Measurements from ENCODE around the gene IRS4. TPM values are rescaled to one million over a fixed set of nuclear protein-coding genes. Genes with fewer than 3 reads are reported as not detected.

Gene IRS4
- total RNA-seq, result not detected in 2 replicates

DNA sequence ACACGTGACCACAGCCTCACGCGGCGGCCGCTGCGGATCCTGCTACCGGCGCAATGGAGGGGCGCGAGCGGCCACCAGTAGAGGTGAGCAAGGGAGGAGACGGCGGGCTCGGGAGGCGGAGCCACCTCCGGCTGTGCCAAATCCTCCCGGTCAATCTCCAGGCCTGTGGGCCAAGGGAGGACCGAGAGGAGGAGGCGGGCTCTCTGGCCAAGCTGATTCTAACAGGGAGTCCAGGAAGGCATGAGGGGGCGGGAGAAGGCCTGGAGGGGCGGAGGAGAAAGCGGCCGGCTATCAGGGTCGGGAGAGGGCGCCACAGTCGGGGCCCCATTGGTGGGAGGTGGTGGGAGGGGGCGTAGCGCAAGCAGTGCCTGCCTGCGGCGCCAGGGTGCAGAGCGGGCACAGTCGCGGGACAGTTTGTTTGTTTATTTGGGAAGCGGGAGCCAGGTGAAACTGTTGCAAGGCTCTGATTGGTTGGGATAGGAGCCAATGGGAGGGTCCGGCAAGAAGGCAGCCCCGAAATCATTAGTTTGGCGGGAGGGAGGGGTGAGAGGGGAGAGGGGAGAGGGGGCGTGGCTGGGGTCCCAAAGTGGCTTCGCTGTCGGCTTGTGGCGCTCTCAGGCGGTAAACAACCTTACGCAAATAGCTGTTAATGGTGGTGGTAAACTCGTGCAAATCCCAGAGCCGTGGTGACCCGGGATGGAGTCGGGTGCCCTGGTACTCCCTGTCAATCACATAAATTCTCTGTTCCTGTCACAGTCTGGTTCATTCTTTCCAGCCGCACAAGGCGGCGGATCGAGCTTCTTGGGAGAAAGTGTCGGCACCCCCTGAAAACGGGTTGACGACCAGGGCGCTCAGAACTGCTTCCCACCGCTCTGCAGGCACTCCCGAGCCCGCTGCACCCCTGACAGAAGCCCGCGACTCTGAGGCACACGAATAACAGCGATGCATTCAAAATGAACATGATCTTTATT is at the start of gene IRS4:
IRS4 (minus strand) TSS at position 55 of the 971 bp plus-strand sequence.
- TF ChIP-seq, protein P1, sequence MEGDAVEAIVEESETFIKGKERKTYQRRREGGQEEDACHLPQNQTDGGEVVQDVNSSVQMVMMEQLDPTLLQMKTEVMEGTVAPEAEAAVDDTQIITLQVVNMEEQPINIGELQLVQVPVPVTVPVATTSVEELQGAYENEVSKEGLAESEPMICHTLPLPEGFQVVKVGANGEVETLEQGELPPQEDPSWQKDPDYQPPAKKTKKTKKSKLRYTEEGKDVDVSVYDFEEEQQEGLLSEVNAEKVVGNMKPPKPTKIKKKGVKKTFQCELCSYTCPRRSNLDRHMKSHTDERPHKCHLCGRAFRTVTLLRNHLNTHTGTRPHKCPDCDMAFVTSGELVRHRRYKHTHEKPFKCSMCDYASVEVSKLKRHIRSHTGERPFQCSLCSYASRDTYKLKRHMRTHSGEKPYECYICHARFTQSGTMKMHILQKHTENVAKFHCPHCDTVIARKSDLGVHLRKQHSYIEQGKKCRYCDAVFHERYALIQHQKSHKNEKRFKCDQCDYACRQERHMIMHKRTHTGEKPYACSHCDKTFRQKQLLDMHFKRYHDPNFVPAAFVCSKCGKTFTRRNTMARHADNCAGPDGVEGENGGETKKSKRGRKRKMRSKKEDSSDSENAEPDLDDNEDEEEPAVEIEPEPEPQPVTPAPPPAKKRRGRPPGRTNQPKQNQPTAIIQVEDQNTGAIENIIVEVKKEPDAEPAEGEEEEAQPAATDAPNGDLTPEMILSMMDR (conservative IDR thresholded peaks at IDR 0.05; ENCODE audit: low read depth, low read length), result no peak
- no peak for DNase-seq (ENCODE audit: low read depth)

DNA sequence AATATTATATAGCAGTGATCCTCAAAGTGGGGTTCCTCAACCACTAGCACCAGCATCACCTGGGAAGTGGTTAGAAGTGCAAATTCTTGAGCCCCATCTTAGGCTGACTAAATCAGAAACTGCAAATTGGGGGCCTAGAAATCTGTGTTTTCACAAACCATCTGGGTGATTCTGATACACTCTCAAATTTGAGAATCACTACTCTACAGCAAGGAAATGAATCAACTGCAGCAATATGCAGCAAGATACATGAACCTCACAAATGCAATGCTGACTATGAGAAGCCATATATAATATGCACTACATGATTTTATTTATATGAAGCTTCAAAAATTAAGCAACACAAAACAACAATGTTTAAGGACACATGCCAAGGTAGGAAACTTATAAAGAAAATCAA is 36.2 kb upstream of the IRS4 start:
- DNase-seq (ENCODE audit: low read depth), result no peak
- TF ChIP-seq, protein P1 (conservative IDR thresholded peaks at IDR 0.05; ENCODE audit: low read depth, low read length), result no peak
- no peak overlapping the region for H3K4me3 ChIP-seq (ENCODE audit: low read depth, low read length)

More for the DNA sequence above, at the start of gene IRS4:
- peak within 1 kb of the TSS; percentile 32 for H3K4me3 ChIP-seq (ENCODE audit: low read depth, low read length)

DNA sequence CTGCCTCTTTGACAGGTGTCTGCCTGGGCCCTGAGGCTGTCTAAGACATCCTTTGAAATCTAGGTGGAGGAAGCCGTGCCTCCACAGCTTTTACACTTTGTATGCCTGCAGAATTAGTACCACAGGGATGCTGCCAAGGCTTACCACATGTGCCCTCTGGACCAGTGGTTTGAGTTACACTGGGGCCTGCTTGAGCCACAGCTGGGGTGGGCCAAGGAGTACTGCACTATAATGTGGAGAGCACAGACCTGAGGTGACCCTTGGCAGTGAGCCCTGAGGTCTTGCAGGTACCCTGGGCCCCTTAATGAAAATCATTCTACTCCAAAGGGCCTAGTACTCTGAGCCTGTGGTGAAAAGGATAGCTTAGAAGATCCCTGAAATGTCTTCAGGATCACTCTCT is 27.2 kb upstream of the IRS4 start:
- no peak overlapping the region for H3K4me3 ChIP-seq (ENCODE audit: low read depth, low read length)
- DNase-seq (ENCODE audit: low read depth), result no peak
- TF ChIP-seq, protein P1 (conservative IDR thresholded peaks at IDR 0.05; ENCODE audit: low read depth, low read length), result no peak

DNA sequence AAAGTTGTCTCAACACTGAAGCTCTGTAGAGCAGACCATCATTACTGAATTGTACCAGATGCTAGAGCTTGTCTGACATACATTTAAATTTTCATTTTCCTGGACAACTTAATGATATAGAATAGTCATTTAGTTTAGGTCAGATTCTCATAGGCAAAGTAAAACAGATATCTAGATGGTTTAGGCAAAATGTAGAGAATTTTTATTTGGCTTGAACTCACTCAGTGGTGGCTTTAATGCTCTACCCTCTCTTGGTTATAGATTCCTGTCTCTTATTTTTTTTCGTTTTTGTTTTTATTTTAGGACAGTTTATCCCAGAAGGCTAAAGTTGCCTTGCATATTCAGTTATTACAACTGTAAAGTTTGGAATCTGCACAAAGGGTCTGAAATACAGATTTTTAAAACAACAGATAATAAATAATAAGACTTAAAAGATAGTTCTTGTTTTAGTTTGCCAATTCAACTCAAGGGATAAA is 4.0 kb upstream of the IRS4 start:
- TF ChIP-seq, protein P1 (conservative IDR thresholded peaks at IDR 0.05; ENCODE audit: low read depth, low read length), result no peak
- H3K4me3 ChIP-seq (ENCODE audit: low read depth, low read length), result no peak overlapping the region
- DNase-seq (ENCODE audit: low read depth), result no peak

DNA sequence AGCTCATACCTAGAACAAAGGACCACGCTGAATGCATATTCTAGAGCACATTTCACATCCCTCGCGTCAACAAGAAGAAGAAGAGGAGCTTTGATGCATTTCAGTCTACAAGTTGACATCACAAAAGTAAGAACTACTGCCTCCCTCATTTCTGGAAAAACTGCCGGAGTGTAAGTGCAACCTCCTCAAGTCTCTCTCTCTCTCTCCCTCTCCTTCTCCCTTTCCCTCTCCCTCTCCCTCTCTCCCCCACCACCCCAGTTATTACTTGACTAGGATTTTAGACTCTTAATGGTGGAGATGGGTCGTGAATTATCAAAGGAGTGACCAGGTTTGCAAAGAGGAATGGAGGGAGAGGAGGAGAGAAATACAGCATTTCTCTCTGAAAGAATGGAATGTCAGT is 1.4 kb upstream of the IRS4 start:
- no peak for DNase-seq (ENCODE audit: low read depth)
- TF ChIP-seq, protein P1 (conservative IDR thresholded peaks at IDR 0.05; ENCODE audit: low read depth, low read length), result no peak
- H3K4me3 ChIP-seq (ENCODE audit: low read depth, low read length), result no peak overlapping the region

DNA sequence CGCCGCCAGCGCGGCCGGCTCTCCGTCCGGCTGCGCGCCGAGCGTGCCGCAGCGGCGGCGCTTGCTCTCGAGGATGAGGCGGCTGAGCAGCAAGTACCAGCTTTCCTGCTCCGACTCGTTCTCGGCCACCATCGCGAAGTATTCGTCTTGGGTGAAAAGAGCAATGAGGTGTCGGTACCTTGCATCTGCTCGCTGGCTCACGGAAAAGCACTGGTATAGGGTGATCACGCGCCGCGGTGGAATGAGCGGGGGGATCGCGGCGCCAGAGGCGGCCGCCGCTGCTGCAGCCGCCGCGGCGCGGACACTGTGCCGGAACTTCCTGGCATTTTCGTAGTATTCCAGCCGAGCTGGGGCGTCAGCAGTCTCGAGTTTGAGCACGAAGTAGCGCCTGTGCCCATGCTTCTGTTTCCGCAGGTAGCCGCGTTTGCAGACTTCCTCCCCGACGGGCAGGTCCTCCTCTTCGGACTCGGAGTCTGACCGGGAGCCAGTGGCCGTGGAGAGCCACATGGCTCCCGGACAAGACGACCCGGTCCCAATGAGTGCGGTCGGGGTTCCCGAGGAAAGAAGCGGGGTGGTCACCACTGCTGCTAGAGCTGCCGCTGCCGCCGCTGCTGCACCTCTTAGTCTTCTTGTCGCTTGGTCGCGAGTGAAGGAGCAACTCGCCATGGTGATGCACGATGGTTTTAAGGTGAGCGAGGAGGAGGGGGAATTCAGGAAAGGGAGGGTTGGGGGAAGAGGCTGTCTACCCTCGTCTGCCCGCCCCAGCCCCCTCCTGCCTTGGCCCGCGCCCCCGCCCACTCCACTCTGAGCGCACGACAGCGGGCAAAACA is 469 bp downstream of the IRS4 start:
- H3K4me3 ChIP-seq (ENCODE audit: low read depth, low read length), result peak overlapping the region; percentile 32
- DNase-seq (ENCODE audit: low read depth), result no peak
- TF ChIP-seq, protein P1 (conservative IDR thresholded peaks at IDR 0.05; ENCODE audit: low read depth, low read length), result no peak

Measured in epithelial cell of proximal tubule (primary cell).